NT2/D1 (cell line): Measurements from ENCODE around the gene RIMBP3C.
"Not testable (repeated sequence)": the region's sequence is repeated elsewhere in the genome, so short reads cannot be mapped to it uniquely, and the experiment has no call there.

ENCODE experiments used
- DNase-seq: peaks from one replicate; pipeline ENCODE4 v3.0.0-alpha.2; 2011; ENCODE audit warnings: low read depth, low spot score
- H3K27me3 ChIP-seq: 2 replicates; pipeline ENCODE4 v1.6.0; 2011; ENCODE audit warnings: mild to moderate bottlenecking; ENCODE audit not compliant: insufficient read length, insufficient read depth
- H3K36me3 ChIP-seq: 2 replicates; pipeline ENCODE4 v1.6.1; 2011; ENCODE audit warnings: mild to moderate bottlenecking, low read length, mixed read lengths; ENCODE audit not compliant: insufficient read depth, insufficient read length
- H3K4me1 ChIP-seq: 2 replicates; pipeline ENCODE4 v1.5.1; 2011; ENCODE audit not compliant: insufficient read depth, insufficient read length
- H3K4me3 ChIP-seq: 2 replicates; pipeline ENCODE4 v1.5.1; 2011; ENCODE audit warnings: low read depth; ENCODE audit not compliant: insufficient read length
- H3K9ac ChIP-seq: 2 replicates; pipeline ENCODE4 v1.6.0; 2011; ENCODE audit warnings: low read depth; ENCODE audit not compliant: insufficient read length
- H3K9me3 ChIP-seq: 2 replicates; pipeline ENCODE4 v1.5.1; 2011; ENCODE audit warnings: mild to moderate bottlenecking, low read length; ENCODE audit not compliant: insufficient read depth
- SUZ12 ChIP-seq: IDR thresholded peaks from 2 replicates; pipeline ENCODE4 v1.6.1; 2011; ENCODE audit not compliant: insufficient read length, insufficient read depth; ENCODE audit errors: extremely low read depth
- YY1 ChIP-seq: IDR thresholded peaks from 2 replicates; pipeline ENCODE4 v1.6.1; 2011; ENCODE audit not compliant: insufficient read length, insufficient read depth
- ZNF274 ChIP-seq: IDR thresholded peaks from 2 replicates; pipeline ENCODE4 v1.6.1; 2011; ENCODE audit warnings: mild to moderate bottlenecking, low read depth, low read length

RIMBP3C gene

GRCh38 chr22:21571679-21572078 is 20.4 kb upstream of the RIMBP3C start:
- Histone ChIP-seq H3K4me1 (peaks cover 16% of the 10 kb centered on the region), H3K36me3 (peaks cover 33% of the 10 kb centered on the region), H3K4me3 (no peak overlapping the region), H3K9me3 (no peaks in the 10 kb centered on the region), H3K9ac (no peak overlapping the region), H3K27me3 (no peaks in the 10 kb centered on the region)
- no peak for DNase-seq
- TF ChIP-seq SUZ12 (no peak), ZNF274 (no peak), YY1 (no peak)

- DNase-seq = no peak
- peak overlapping the region; percentile 42 for H3K9ac ChIP-seq
- H3K4me1 ChIP-seq = peaks cover 16% of the 10 kb centered on the region
- H3K9me3 ChIP-seq = no peaks in the 10 kb centered on the region
- TF ChIP-seq SUZ12 (no peak), ZNF274 (no peak), YY1 (no peak)
- peaks cover 33% of the 10 kb centered on the region for H3K36me3 ChIP-seq
- H3K27me3 ChIP-seq = no peaks in the 10 kb centered on the region
- H3K4me3 ChIP-seq = no peak overlapping the region
Measured at GRCh38 chr22:21570398-21570797, 19.1 kb upstream of the RIMBP3C start.

- no peak for DNase-seq
- TF ChIP-seq SUZ12 (no peak), ZNF274 (no peak), YY1 (no peak)
- Histone ChIP-seq H3K4me1 (peaks cover 16% of the 10 kb centered on the region), H3K27me3 (no peaks in the 10 kb centered on the region), H3K9me3 (no peaks in the 10 kb centered on the region), H3K9ac (peak overlapping the region; percentile 97), H3K36me3 (peaks cover 33% of the 10 kb centered on the region), H3K4me3 (peak overlapping the region; percentile 87)
Measured at GRCh38 chr22:21569459-21570170, 18.4 kb upstream of the RIMBP3C start.

GRCh38 chr22:21569076-21569427 is 17.8 kb upstream of the RIMBP3C start:
- not testable (repeated sequence) for H3K9me3 ChIP-seq, DNase-seq, H3K27me3 ChIP-seq
- H3K36me3 ChIP-seq = peaks cover 30% of the 10 kb centered on the region
- peak overlapping the region; percentile 87 for H3K4me3 ChIP-seq
- peaks cover 15% of the 10 kb centered on the region for H3K4me1 ChIP-seq
- H3K9ac ChIP-seq = peak overlapping the region; percentile 97

- H3K36me3 ChIP-seq = peaks cover 26% of the 10 kb centered on the region
- H3K9me3 ChIP-seq = no peaks in the 10 kb centered on the region
- DNase-seq = no peak
- TF ChIP-seq ZNF274 (no peak), YY1 (no peak), SUZ12 (no peak)
- H3K27me3 ChIP-seq = no peaks in the 10 kb centered on the region
- H3K9ac ChIP-seq = peak overlapping the region; percentile 97
- H3K4me1 ChIP-seq = peaks cover 15% of the 10 kb centered on the region
- peak overlapping the region; percentile 87 for H3K4me3 ChIP-seq
Measured at GRCh38 chr22:21568347-21569075, 17.2 kb upstream of the RIMBP3C start.

GRCh38 chr22:21567456-21568346 is 16.4 kb upstream of the RIMBP3C start, which contains the start of gene UBE2L3:
TSS of gene UBE2L3 (plus strand) at chr22:21567714. CDS start at chr22:21567745, 31 bp downstream.
- Histone ChIP-seq H3K4me1 (peaks cover 11% of the 10 kb centered on the region), H3K9ac (peak within 1 kb of the TSS; percentile 97), H3K9me3 (no peaks in the 10 kb centered on the region), H3K4me3 (peak within 1 kb of the TSS; percentile 87), H3K27me3 (no peaks in the 10 kb centered on the region), H3K36me3 (peaks cover 18% of the 10 kb centered on the region)
- peak; percentile 57 for DNase-seq
- TF ChIP-seq YY1 (peak; percentile 85), ZNF274 (no peak)

GRCh38 chr22:21564411-21564810 is 13.2 kb upstream of the RIMBP3C start:
- DNase-seq = no peak
- Histone ChIP-seq H3K4me3 (no peak overlapping the region), H3K27me3 (no peaks in the 10 kb centered on the region), H3K4me1 (peaks cover 2% of the 10 kb centered on the region), H3K9me3 (no peaks in the 10 kb centered on the region), H3K9ac (no peak overlapping the region), H3K36me3 (peaks cover 2% of the 10 kb centered on the region)
- TF ChIP-seq YY1 = no peak
- TF ChIP-seq SUZ12 = no peak
